ENCODE data around the gene DOCK7.

- TF ChIP-seq EZH2 (IDR thresholded peaks at IDR 0.05; ENCODE audit: insufficient read depth, poor library complexity, severe bottlenecking) (no peak), EZH2phosphoT487 (IDR thresholded peaks at IDR 0.05; ENCODE audit: insufficient read depth, low read depth) (no peak)
Observed at GRCh38 chr1:62425041-62425440, 263.1 kb downstream of the DOCK7 start.

All from GM23248 (cell line).